RWPE1 (cell line): ENCODE measurements around the gene HPSE.
"Not testable (repeated sequence)": the region's sequence is repeated elsewhere in the genome, so short reads cannot be mapped to it uniquely, and the experiment has no call there.

ENCODE experiments used
- CTCF ChIA-PET: fragments of 350-600 bp; sonication (Branson Sonifier 250); formaldehyde crosslinking; extraction: SDS; loops from one replicate; lab custom pipeline; 2021; lab: Yijun Ruan, JAX
- POLR2A ChIA-PET: fragments of 400-600 bp; formaldehyde crosslinking; extraction: SDS; loops from one replicate; lab custom pipeline; 2020; ENCODE audit warnings: antibody characterized with exemption; ENCODE audit not compliant: low non-redundant PET; lab: Yijun Ruan, JAX
- DNase-seq: peaks from one replicate; pipeline ENCODE4 v3.0.0; 2012; ENCODE audit warnings: low spot score
- H3K27ac ChIP-seq: fragments of 450-650 bp; 2 replicates; pipeline ENCODE4 v1.5.1; 2017
- CTCF ChIP-seq: fragments of 450-650 bp; conservative IDR thresholded peaks from 2 replicates; pipeline ENCODE4 v1.5.1; 2017; ENCODE audit warnings: low read depth, mild to moderate bottlenecking

Gene HPSE

DNA sequence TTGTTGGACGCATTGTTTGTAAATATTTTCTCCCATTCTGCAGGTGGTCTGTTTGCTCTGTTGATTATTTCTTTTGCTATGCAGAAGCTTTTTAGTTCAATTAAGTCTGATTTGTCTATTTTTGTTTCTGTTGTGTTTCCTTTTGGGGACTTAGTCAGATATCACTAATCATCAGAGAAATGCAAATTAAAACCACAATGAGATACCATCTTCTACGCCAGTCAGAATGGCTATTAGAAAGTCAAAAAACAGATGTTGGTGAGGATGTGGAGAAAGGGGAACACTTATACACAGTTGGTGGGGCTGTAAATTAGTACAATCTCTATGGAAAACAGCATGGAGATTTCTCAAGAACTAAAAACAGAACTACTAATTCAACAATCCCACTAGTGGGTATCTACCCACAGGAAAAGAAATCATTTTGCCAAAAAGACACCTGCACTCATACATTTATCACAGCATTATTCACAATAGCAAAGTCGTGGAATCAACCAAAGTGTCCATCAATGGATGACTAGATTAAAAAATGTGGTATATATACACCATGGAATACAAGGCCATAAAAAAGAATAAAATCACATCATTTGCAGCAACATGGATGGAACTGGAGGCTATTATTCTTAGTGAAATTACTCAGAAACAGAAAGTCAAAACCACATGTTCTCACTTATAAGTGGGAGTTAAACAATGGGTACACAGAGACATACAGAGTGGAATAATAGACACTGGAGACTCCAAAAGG, 58.2 kb downstream of the HPSE start:
- POLR2A ChIA-PET = no interaction called here
- no peak for TF ChIP-seq CTCF
- no peak for DNase-seq
- H3K27ac ChIP-seq = no peak overlapping the region
- CTCF ChIA-PET = interaction anchor here (0.9 kb wide), 1 partner anchor 166 kb away, joined by 3 read pairs; no protein-coding TSS in a partner anchor

DNA sequence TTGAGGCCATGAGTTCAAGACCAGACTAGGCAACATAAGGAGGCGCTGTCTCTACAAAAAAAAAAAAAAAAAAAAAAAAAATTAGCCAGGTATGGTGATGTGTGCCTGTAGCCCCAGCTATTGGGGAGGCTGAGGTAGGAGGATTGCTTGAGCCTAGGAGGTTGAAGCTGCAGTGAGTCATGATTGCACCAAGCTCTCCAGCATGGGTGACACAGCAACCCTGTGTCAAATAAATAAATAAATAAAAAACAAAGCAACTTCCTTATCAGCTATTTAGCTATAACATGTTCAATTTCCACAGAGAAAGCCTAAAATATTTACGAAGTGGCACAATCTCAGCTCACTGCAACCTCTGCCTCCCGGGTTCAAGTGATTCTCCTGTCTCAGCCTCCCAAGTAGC, 60.7 kb downstream of the HPSE start:
- POLR2A ChIA-PET, CTCF ChIA-PET, DNase-seq, H3K27ac ChIP-seq: not testable (repeated sequence)

- CTCF ChIA-PET = no interaction called here
- DNase-seq = no peak
- POLR2A ChIA-PET = no interaction called here
- H3K27ac ChIP-seq = no peak overlapping the region
- no peak for TF ChIP-seq CTCF
These were observed 61.7 kb downstream of the HPSE start for GRCh38 chr4:83272900-83273299.

GRCh38 chr4:83269256-83269655, 65.4 kb downstream of the HPSE start:
- no peak overlapping the region for H3K27ac ChIP-seq
- no peak for TF ChIP-seq CTCF
- ChIA-PET POLR2A (no interaction called here), CTCF (no interaction called here)
- no peak for DNase-seq

- POLR2A ChIA-PET = no interaction called here
- DNase-seq = no peak
- H3K27ac ChIP-seq = no peak overlapping the region
- CTCF ChIA-PET = no interaction called here
- no peak for TF ChIP-seq CTCF
These were observed 66.2 kb downstream of the HPSE start for GRCh38 chr4:83268491-83268890.

DNA sequence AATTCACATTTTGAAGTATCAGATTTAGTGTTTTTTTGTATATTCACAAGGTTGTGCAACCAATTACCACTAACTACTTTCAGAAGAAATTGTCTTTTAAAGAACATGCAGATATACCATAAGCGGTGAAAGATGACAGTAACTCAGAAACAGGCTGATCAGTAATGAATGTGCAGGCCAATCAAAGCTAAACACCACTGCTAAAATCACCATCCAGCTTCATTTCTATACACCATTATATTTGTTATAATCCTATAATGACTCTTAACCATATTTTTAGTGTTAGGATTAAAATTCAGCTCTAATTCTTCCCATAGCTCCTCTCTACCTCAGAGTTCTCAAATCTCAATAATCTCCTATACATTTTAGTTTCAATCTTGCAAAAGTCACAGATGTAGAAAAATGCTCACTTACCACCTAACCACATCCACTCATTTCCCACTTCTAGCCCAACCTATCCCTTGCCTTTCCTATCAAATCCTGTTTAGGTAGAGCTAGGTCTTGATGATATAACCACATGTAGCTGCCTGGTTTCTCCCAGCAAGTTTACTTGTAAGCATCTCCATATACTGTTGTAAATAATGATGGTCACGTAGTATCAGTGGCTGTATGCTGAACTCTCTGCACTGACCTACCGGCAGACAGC, 66.7 kb downstream of the HPSE start:
- CTCF ChIA-PET = no interaction called here
- H3K27ac ChIP-seq = peak overlapping the region; percentile 88
- no peak for DNase-seq
- POLR2A ChIA-PET = no interaction called here
- TF ChIP-seq CTCF = no peak

- POLR2A ChIA-PET = no interaction called here
- TF ChIP-seq CTCF = no peak
- DNase-seq = peak; percentile 62
- CTCF ChIA-PET = interaction anchor here (0.6 to 0.7 kb wide), 4 partner anchors 15 to 405 kb away, joined by 3 to 6 read pairs (median 4); no protein-coding TSS in a partner anchor
- peak overlapping the region; percentile 88 for H3K27ac ChIP-seq
These were observed 67.4 kb downstream of the HPSE start for GRCh38 chr4:83267121-83267829.
